GM23338 (cell line): Measurements from ENCODE around the gene IRF2BP2. TPM values are rescaled to one million over a fixed set of nuclear protein-coding genes. Genes with fewer than 3 reads are reported as not detected.

Experiments
- ATAC-seq: fragments of 200-7000 bp; cut with Tn5 transposase; 3 replicates; pipeline ENCODE4 v1.9.1; 2020
- DNase-seq: peaks from one replicate; pipeline ENCODE4 v3.0.0-alpha.2; 2015; ENCODE audit warnings: low spot score
- H2AFZ ChIP-seq: fragments of 200-600 bp; sonication (generic); 2 replicates; pipeline ENCODE4 v1.8.0; 2016; ENCODE audit warnings: antibody characterized with exemption, mild to moderate bottlenecking, moderate library complexity
- H3F3A ChIP-seq: fragments of 200-600 bp; sonication (generic); replicated peaks from 2 replicates; pipeline ENCODE4 v1.8.0; 2017; ENCODE audit warnings: antibody characterized with exemption, mixed run types, low read depth
- H3K27ac ChIP-seq: fragments of 200-600 bp; sonication (generic); 2 replicates; pipeline ENCODE4 v1.6.1; 2016; ENCODE audit warnings: low read depth
- H3K27me3 ChIP-seq: fragments of 200-600 bp; sonication (generic); 2 replicates; pipeline ENCODE4 v1.8.0; 2016; ENCODE audit warnings: mild to moderate bottlenecking, mixed run types, moderate library complexity; ENCODE audit not compliant: insufficient read depth
- H3K36me3 ChIP-seq: fragments of 200-600 bp; sonication (generic); 2 replicates; pipeline ENCODE4 v1.8.0; 2016; ENCODE audit warnings: mild to moderate bottlenecking; ENCODE audit not compliant: insufficient read depth
- H3K4me1 ChIP-seq: fragments of 200-600 bp; sonication (generic); 2 replicates; pipeline ENCODE4 v1.8.0; 2016; ENCODE audit warnings: mild to moderate bottlenecking, moderate library complexity; ENCODE audit not compliant: insufficient read depth
- H3K4me2 ChIP-seq: fragments of 200-600 bp; sonication (generic); 2 replicates; pipeline ENCODE4 v1.7.1; 2017; ENCODE audit warnings: mixed run types
- H3K4me3 ChIP-seq: fragments of 200-600 bp; sonication (generic); 2 replicates; pipeline ENCODE4 v1.6.1; 2016; ENCODE audit warnings: mixed run types
- H3K79me2 ChIP-seq: fragments of 200-600 bp; sonication (generic); replicated peaks from 2 replicates; pipeline ENCODE4 v1.8.0; 2017; ENCODE audit warnings: mild to moderate bottlenecking; ENCODE audit not compliant: insufficient read depth
- H3K9me2 ChIP-seq: fragments of 200-600 bp; sonication (generic); 2 replicates; pipeline ENCODE4 v1.8.0; 2017; ENCODE audit not compliant: insufficient read depth
- H4K20me1 ChIP-seq: fragments of 200-600 bp; sonication (generic); replicated peaks from 2 replicates; pipeline ENCODE4 v1.8.0; 2017; ENCODE audit warnings: mild to moderate bottlenecking; ENCODE audit not compliant: insufficient read depth
- H3K27ac Mint-ChIP-seq: 2 replicates; pipeline ENCODE4 v1.8.0; 2020; ENCODE audit warnings: inconsistent platforms, mild to moderate bottlenecking, moderate library complexity, mixed read lengths
- H3K27me3 Mint-ChIP-seq: 3 replicates; pipeline ENCODE4 v1.8.0; 2022; ENCODE audit warnings: low read depth, mild to moderate bottlenecking, moderate library complexity, mixed read lengths, inconsistent platforms; ENCODE audit not compliant: insufficient read depth, poor library complexity
- H3K36me3 Mint-ChIP-seq: 3 replicates; pipeline ENCODE4 v1.8.0; 2021; ENCODE audit warnings: low read depth, mild to moderate bottlenecking, inconsistent platforms, moderate library complexity, mixed read lengths
- H3K4me1 Mint-ChIP-seq: 3 replicates; pipeline ENCODE4 v1.8.0; 2020; ENCODE audit warnings: mild to moderate bottlenecking, inconsistent platforms, mixed read lengths
- H3K4me3 Mint-ChIP-seq: 3 replicates; pipeline ENCODE4 v1.8.0; 2021; ENCODE audit warnings: moderate library complexity, mild to moderate bottlenecking, inconsistent platforms, mixed read lengths
- H3K9me3 Mint-ChIP-seq: 3 replicates; pipeline ENCODE4 v1.8.0; 2020; ENCODE audit warnings: moderate library complexity, mild to moderate bottlenecking, inconsistent platforms, mixed read lengths
- CREB1 ChIP-seq: fragments of 250-450 bp; sonication (Bioruptor Pico); IDR thresholded peaks from 2 replicates; pipeline ENCODE4 v1.5.0; 2020; ENCODE audit warnings: low read depth, mild to moderate bottlenecking, moderate library complexity
- polyA plus RNA-seq: library from polyadenylated mRNA; unstranded; fragments of >200 nt; fragmentation: Nextera tagmentation; extraction: Ambion mirVana; gene quantifications from 2 replicates; pipeline ENCODE4 v1.2.1, GENCODE V29; 2016
- total RNA-seq: library from RNA; depleted of rRNA; stranded (reverse); fragments of >200 nt; shearing (Covaris generic); gene quantifications from 2 replicates; pipeline ENCODE4 v1.2.3, GENCODE V29; 2014
- TF ChIP-seq, protein P1 (sequence below): IDR thresholded peaks from one replicate; pipeline ENCODE4 v1.6.1; 2018; ENCODE audit warnings: antibody characterized with exemption; ENCODE audit not compliant: unreplicated experiment
- TF ChIP-seq, protein P2 (sequence below): IDR thresholded peaks from 2 replicates; pipeline ENCODE4 v1.6.1; 2016; ENCODE audit warnings: antibody characterized with exemption
- TF ChIP-seq, protein P3 (sequence below), 2 experiments: fragments of 200-600 bp in 1 of 2; sonication (generic) in 1 of 2; conservative IDR thresholded peaks; 2 replicates each; pipeline versions ENCODE4 v1.5.1 to v1.6.1; 2016 to 2017; ENCODE audit warnings: antibody characterized with exemption in 2 of 2, low read depth in 2 of 2, mild to moderate bottlenecking in 2 of 2, moderate library complexity in 1 of 2

The IRF2BP2 gene
- total and polyA plus RNA-seq, 2 experiments from 2014 or later = 19.4 to 62.4 TPM

DNA sequence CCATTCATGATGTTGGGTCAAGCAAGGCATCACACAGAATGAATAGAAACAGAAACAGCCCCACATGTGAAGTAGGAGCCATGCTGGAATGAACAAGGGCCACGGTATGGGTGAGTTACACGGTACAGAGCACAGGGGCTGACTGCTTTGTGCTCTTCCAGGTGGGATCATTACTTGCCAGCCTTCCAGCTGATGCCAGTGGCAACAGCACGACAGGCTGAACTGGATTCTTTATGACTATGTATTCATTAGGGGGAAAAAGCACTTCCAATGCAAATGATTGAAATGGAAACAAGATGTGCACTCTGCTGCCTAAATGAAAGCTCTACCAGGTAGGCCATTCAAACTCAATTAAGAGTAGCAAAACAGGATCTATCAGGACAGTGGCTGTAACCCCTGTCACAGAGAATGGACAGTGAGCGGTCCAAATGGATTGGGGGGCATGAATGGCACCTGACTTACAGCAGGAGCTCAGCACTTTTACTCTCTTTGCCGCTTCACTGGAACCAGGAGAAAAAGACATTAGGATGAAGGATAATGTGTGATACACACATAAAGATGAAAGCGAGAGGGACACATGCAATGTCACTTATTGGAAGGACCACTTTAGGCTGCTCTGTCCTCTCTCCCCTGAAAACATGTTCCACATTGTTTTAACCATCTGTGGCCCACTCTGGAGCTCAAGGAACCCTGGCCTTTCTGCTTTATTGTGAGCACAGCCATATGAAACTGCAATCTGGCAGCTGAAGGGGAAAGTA is 23.4 kb upstream of the IRF2BP2 start (continued):
- TF ChIP-seq, protein P1, sequence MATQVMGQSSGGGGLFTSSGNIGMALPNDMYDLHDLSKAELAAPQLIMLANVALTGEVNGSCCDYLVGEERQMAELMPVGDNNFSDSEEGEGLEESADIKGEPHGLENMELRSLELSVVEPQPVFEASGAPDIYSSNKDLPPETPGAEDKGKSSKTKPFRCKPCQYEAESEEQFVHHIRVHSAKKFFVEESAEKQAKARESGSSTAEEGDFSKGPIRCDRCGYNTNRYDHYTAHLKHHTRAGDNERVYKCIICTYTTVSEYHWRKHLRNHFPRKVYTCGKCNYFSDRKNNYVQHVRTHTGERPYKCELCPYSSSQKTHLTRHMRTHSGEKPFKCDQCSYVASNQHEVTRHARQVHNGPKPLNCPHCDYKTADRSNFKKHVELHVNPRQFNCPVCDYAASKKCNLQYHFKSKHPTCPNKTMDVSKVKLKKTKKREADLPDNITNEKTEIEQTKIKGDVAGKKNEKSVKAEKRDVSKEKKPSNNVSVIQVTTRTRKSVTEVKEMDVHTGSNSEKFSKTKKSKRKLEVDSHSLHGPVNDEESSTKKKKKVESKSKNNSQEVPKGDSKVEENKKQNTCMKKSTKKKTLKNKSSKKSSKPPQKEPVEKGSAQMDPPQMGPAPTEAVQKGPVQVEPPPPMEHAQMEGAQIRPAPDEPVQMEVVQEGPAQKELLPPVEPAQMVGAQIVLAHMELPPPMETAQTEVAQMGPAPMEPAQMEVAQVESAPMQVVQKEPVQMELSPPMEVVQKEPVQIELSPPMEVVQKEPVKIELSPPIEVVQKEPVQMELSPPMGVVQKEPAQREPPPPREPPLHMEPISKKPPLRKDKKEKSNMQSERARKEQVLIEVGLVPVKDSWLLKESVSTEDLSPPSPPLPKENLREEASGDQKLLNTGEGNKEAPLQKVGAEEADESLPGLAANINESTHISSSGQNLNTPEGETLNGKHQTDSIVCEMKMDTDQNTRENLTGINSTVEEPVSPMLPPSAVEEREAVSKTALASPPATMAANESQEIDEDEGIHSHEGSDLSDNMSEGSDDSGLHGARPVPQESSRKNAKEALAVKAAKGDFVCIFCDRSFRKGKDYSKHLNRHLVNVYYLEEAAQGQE = no peak
- TF ChIP-seq, protein P2, sequence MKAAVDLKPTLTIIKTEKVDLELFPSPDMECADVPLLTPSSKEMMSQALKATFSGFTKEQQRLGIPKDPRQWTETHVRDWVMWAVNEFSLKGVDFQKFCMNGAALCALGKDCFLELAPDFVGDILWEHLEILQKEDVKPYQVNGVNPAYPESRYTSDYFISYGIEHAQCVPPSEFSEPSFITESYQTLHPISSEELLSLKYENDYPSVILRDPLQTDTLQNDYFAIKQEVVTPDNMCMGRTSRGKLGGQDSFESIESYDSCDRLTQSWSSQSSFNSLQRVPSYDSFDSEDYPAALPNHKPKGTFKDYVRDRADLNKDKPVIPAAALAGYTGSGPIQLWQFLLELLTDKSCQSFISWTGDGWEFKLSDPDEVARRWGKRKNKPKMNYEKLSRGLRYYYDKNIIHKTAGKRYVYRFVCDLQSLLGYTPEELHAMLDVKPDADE = no peak

DNA sequence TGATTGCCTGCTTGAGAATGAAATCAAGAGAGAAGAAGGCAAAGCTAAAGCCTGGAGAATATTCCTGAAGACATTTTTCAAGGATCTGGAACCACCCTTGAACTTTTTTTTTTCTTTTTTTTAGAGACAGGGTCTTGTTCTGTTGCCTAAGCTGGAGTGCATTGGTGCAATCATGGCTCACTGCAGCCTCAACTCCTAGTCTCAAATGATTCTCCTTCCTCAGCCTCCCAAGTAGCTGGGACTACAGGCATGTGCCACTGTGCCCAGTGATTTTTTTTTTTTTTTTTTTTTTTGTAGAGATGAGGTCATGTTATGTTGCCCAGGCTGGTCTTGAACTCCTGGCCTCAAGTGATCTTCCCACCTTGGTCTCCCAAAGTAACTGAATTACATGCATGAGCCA is 22.2 kb upstream of the IRF2BP2 start:
- no peak overlapping the region for H2AFZ ChIP-seq
- no peaks in the 10 kb centered on the region for H3F3A ChIP-seq
- DNase-seq (no peak), ATAC-seq (no peak)
- Mint-ChIP-seq H3K27me3 (peaks cover 2% of the 10 kb centered on the region), H3K9me3 (no peaks in the 10 kb centered on the region), H3K4me3 (no peak overlapping the region), H3K36me3 (no peaks in the 10 kb centered on the region), H3K4me1 (peaks cover 4% of the 10 kb centered on the region; the same call in 2 of the 3 replicates), H3K27ac (no peak overlapping the region)
- H3K36me3 ChIP-seq = no peaks in the 10 kb centered on the region
- no peak overlapping the region for H3K27ac ChIP-seq
- H3K4me3 ChIP-seq = no peak overlapping the region
- peaks cover 17% of the 10 kb centered on the region; the same call in 1 of the 2 replicates for H3K9me2 ChIP-seq
- H3K4me2 ChIP-seq = no peak overlapping the region
- H3K79me2 ChIP-seq = no peaks in the 10 kb centered on the region
- H3K27me3 ChIP-seq = no peaks in the 10 kb centered on the region
- no peaks in the 10 kb centered on the region for H4K20me1 ChIP-seq
- no peaks in the 10 kb centered on the region for H3K4me1 ChIP-seq
- TF ChIP-seq, protein P2 = no peak
- TF ChIP-seq, protein P1 = no peak
- TF ChIP-seq CREB1 (CRISPR knock-in tag) = no peak
- TF ChIP-seq, protein P3, sequence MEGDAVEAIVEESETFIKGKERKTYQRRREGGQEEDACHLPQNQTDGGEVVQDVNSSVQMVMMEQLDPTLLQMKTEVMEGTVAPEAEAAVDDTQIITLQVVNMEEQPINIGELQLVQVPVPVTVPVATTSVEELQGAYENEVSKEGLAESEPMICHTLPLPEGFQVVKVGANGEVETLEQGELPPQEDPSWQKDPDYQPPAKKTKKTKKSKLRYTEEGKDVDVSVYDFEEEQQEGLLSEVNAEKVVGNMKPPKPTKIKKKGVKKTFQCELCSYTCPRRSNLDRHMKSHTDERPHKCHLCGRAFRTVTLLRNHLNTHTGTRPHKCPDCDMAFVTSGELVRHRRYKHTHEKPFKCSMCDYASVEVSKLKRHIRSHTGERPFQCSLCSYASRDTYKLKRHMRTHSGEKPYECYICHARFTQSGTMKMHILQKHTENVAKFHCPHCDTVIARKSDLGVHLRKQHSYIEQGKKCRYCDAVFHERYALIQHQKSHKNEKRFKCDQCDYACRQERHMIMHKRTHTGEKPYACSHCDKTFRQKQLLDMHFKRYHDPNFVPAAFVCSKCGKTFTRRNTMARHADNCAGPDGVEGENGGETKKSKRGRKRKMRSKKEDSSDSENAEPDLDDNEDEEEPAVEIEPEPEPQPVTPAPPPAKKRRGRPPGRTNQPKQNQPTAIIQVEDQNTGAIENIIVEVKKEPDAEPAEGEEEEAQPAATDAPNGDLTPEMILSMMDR (conservative IDR thresholded peaks at IDR 0.05; ENCODE audit: low read depth in 2 of 2) = no peak
